GM21381 (cell line): ENCODE results near the gene SLC51B.
"Not testable (repeated sequence)": the region's sequence is repeated elsewhere in the genome, so short reads cannot be mapped to it uniquely, and the experiment has no call there.

Experiments used
- ATAC-seq: cut with Tn5 transposase; IDR thresholded peaks from one replicate; pipeline ENCODE4 v1.9.1; 2021; ENCODE audit warnings: mild to moderate bottlenecking, moderate library complexity; ENCODE audit not compliant: unreplicated experiment

SLC51B gene

DNA sequence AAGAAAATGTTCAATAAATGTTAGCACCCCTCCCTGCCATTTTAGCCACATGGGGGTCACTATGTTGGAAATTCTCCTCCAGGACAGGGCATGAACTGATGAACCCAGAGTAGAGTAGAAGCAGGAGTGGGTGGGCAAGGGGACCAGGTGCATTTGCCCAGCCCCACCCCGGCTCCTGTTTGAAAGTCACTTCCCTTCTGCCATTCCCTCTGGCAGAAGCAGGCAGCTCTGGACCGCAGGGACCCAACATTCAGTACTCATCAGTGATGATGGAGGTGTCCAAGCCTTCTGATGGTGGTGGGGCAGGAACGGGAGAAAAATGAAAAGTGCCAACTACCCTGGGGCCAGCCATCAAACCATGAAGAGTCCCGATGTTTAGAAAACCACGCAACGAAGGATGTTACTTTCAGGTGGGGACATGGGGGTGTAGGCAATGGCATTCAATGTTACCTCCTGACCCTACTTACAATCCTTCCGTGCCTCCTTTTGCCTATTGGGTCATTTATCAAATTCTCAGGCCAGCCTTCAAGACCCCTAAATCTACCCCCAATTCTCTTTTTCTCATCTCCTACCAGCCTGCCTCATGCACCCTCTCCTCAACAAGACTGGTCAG lies 52.6 kb downstream of the SLC51B start:
- no peak for ATAC-seq

DNA sequence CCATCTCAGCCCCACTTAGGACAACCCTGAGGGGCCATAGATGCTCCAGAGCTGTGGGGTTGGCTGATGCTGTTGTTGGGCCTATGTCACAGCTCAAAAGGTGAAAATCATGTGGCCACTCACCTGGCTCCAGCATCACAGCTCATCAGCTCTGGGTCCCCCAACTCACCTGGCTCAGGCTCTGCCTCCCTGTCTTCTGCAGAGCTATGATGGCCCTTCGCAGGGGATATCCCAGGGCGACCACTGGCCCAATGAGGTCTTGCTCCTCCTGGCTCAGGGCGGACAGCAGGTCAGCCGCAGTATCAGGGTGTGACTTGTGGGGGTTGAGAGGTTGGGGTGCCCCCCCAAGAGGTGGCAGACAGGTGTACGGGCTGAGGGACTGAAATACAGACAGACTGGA lies 54.1 kb downstream of the SLC51B start:
- ATAC-seq: no peak

DNA sequence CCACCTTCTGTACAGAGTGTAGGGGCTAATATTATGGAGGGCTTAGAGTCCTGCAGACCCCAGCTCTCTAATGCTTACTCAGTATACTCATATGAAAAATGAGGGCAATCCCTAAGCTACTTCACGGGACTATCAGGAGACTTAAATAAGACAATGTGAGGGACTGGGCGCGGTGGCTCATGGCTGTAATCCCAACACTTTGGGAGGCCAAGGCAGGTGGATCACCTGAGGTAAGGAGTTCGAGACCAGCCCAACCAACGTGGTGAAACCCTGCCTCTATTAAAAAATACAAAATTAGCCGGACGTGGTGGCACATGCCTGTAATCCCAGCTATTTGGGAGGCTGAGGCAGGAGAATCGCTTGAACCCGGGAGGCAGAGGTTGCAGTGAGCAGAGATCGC lies 54.6 kb downstream of the SLC51B start:
- ATAC-seq: not testable (repeated sequence)

DNA sequence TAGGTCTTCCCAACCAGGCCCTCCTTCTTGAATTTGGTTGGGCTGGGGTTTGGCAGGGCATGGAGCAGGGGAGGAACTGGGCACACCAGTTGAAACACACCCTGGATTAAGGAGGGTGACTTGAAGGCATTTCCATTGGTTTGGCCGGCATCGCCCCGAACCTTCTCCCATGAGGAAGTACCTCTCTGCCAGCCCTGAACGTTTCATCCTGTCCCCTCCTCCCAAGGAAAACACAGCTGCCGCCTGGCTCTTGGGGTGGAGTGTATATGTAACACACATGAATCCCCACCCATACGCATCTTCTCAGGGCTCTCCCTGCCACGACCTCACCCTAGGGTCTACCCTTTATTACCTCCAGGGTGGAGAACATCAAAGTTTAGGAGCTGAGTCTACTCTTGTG lies 55.3 kb downstream of the SLC51B start:
- ATAC-seq: no peak

DNA sequence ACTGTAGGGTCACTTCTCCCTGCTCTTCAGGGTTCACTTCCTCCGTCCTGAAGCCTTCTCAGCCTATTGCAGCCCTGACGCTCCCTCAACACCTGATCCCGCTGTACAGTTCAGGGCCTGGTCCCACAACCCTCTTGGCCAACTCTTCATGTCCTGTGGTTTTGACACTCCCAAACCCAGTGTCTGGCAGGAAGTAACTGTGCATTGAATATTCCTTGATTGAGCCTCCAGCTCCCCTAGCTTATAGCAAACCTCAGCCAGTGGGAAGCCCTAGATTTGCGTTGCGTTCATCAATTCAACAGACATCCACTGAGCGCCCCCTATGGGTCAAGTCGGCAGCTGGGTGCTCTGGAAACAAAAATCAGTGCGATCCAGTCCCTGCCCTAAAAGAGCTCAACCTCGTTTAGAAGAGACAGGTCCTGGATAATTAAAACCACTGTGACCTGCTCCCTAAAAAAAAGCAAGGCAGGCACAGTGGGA lies 56.3 kb downstream of the SLC51B start:
- no peak for ATAC-seq

DNA sequence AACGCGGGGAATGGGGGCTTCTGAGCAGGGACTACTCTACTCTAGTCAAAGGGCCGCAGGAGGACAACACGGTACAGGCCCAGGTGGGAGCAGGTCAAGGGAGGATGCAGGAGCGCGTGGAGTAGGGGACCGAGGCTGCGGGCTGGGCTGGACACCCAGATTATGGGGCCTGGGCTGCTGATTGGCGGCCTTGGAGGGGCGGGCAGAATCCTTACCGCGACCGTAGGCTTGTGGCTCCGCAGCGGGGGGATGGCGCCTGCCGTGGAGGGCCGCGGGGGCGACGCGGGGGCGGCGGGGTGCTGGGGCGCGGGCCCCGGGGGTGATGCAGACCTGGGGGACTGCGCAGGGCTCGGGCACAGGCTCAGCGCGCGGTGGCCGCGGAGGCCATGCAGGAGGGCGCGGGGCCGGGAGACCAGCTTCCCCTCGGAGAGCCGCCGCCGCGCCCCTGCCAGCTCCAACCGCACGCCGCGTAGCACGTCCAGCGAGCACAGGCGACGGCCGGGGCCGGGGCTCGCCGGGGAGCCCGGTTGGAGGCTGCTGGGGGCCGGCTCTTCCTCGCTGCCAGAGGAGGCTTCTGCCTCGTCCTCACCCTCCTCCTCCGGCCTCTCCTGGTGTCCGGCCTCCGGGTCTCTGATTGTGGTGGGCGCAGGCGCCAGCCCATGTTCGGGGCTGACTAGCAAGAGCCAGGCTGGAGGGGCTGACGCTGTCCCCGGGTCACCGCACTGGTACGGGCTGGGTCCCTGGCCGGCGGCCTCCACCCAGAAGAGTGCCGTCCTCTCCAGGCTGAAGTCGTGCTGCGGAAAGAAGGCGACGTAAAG lies 56.9 kb downstream of the SLC51B start:
- ATAC-seq: no peak

DNA sequence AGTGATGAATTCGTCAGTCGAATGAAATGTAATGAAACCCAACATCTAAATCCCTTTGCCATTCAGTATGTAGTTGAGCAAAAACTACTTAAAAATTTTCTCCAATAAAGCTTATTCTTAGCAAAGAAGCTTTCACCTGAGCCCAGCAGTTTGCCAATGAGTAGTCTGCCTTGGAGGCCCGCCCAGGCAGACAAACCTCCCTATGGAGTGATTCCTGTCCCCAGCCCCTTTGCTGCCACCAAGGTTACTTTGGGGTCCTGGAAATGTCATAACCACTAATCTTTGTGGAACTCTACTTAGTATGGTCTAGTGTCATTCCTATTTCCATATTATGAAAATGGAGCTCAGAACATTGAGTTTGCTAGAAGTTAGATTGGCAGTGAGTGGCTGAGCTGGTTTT lies 57.7 kb downstream of the SLC51B start:
- no peak for ATAC-seq
